ENCODE data around the gene FAM89A.
"Not testable (repeated sequence)": the region's sequence is repeated elsewhere in the genome, so short reads cannot be mapped to it uniquely, and the experiment has no call there.

The FAM89A gene

GRCh38 chr1:231057410-231057809 is 17.4 kb upstream of the FAM89A start:
- no peak for TF ChIP-seq CTCF (conservative IDR thresholded peaks at IDR 0.05; ENCODE audit: low read depth, low read length)
- DNase-seq (ENCODE audit: low read depth) = no peak
- no peak overlapping the region for H3K4me3 ChIP-seq (ENCODE audit: low read depth, low read length)

- TF ChIP-seq CTCF (conservative IDR thresholded peaks at IDR 0.05; ENCODE audit: low read depth, low read length) = no peak
- H3K4me3 ChIP-seq (ENCODE audit: low read depth, low read length) = no peak overlapping the region
- no peak for DNase-seq (ENCODE audit: low read depth)
Measured at GRCh38 chr1:231055271-231055670, 15.2 kb upstream of the FAM89A start.

- H3K4me3 ChIP-seq (ENCODE audit: low read depth, low read length) = no peak overlapping the region
- peak; percentile 87 for DNase-seq (ENCODE audit: low read depth)
- TF ChIP-seq CTCF (conservative IDR thresholded peaks at IDR 0.05; ENCODE audit: low read depth, low read length) = no peak
Measured at GRCh38 chr1:231053493-231054162, 13.6 kb upstream of the FAM89A start.

- TF ChIP-seq CTCF (conservative IDR thresholded peaks at IDR 0.05; ENCODE audit: low read depth, low read length) = no peak
- H3K4me3 ChIP-seq (ENCODE audit: low read depth, low read length) = no peak overlapping the region
- DNase-seq (ENCODE audit: low read depth) = no peak
Measured at GRCh38 chr1:231052777-231053176, 12.7 kb upstream of the FAM89A start.

- DNase-seq (ENCODE audit: low read depth); H3K4me3 ChIP-seq (ENCODE audit: low read depth, low read length): not testable (repeated sequence)
Measured at GRCh38 chr1:231050932-231051331, 10.9 kb upstream of the FAM89A start.

- TF ChIP-seq CTCF (conservative IDR thresholded peaks at IDR 0.05; ENCODE audit: low read depth, low read length) = no peak
- no peak for DNase-seq (ENCODE audit: low read depth)
- H3K4me3 ChIP-seq (ENCODE audit: low read depth, low read length) = no peak overlapping the region
Measured at GRCh38 chr1:231050395-231050794, 10.3 kb upstream of the FAM89A start.

- no peak for TF ChIP-seq CTCF (conservative IDR thresholded peaks at IDR 0.05; ENCODE audit: low read depth, low read length)
- no peak for DNase-seq (ENCODE audit: low read depth)
- no peak overlapping the region for H3K4me3 ChIP-seq (ENCODE audit: low read depth, low read length)
Measured at GRCh38 chr1:231049121-231049979, 9.3 kb upstream of the FAM89A start.

GRCh38 chr1:231048419-231048818 is 8.4 kb upstream of the FAM89A start:
- not testable (repeated sequence) for H3K4me3 ChIP-seq (ENCODE audit: low read depth, low read length)

GRCh38 chr1:231047529-231047928 is 7.5 kb upstream of the FAM89A start:
- H3K4me3 ChIP-seq (ENCODE audit: low read depth, low read length); DNase-seq (ENCODE audit: low read depth): not testable (repeated sequence)

More at GRCh38 chr1:231048419-231048818, 8.4 kb upstream of the FAM89A start:
- DNase-seq (ENCODE audit: low read depth) = not testable (repeated sequence)

Measured in choroid plexus epithelial cell (primary cell).